NCI-H187 (cell line): ENCODE results near the gene KRTAP5-10.
"Not testable (repeated sequence)": the region's sequence is repeated elsewhere in the genome, so short reads cannot be mapped to it uniquely, and the experiment has no call there.

Experiments used
- DNase-seq, 2 experiments: peaks; one replicate each; lab custom pipeline; 2025; lab: John Stamatoyannopoulos, UW

Gene KRTAP5-10

DNA sequence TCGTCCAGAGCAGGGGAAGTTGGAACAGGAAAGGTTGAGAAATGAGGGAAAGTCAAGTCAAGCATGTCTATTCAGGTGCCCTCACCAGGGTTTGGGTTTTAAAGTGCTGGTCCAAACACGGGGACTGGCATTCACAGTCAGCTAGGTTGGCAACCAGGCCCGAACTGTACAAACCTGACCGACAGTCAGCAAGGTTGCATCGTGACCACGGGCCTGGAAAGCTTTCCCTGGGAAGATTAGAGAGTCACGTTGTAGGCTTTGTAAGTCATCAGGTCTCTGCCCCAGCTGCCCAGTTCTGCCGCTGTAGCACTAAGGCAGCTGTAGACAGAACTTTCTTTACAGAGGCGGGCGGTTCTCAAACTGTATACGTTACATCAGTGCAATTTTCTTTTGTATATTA, 7.4 kb downstream of the KRTAP5-10 start:
- DNase-seq, result no peak

DNA sequence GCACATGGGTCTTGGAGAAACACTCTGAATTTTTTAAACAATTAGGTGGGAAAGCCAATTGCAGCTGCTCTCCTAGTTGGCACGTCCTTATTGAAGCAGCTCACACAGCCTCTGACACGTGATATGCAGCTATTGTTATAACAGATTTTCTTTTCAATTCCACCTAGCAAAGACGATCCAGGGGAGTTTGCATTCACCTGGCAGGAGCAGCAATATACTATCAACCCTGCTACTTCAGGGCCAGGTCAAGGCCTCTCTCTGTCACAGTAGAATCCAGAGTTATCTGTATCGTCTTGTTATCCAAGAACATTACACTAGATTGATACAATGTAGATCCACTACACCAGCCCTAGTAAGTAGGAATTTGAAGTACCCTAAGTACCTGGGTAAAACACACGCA, 9.1 kb downstream of the KRTAP5-10 start:
- DNase-seq, result no peak

DNA sequence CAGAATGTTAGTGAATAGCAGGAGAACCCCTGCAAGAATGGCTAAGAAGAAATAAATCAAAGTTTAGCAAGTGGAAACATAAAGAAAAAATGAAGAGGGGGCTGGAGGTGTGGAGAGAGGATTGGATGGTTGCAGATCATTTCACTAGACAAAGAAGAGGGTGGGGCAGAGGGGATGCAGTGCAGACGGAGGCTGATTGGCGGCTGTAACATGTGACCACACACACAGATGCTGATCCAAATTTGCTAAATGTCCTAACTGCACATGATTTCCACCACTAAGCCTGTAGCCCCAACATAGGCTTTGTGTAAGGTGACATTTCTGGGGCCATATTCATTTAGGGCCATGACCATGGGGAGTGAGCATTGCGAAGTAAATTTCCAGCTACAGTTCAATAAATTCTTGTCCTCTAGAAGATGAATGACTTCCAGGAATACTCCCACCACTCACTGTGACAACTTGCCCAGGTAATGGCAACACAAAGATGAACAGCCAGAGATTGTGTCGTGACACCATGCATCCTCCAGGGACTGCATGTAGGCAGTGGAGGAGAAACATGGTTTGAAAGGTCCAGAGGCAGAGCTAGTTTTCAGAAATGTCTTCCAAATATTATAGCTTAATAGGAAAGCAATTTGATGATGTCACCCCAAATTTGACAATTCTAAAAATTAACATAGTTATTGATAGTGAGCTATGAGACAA, 10.5 kb downstream of the KRTAP5-10 start:
- DNase-seq, result no peak

DNA sequence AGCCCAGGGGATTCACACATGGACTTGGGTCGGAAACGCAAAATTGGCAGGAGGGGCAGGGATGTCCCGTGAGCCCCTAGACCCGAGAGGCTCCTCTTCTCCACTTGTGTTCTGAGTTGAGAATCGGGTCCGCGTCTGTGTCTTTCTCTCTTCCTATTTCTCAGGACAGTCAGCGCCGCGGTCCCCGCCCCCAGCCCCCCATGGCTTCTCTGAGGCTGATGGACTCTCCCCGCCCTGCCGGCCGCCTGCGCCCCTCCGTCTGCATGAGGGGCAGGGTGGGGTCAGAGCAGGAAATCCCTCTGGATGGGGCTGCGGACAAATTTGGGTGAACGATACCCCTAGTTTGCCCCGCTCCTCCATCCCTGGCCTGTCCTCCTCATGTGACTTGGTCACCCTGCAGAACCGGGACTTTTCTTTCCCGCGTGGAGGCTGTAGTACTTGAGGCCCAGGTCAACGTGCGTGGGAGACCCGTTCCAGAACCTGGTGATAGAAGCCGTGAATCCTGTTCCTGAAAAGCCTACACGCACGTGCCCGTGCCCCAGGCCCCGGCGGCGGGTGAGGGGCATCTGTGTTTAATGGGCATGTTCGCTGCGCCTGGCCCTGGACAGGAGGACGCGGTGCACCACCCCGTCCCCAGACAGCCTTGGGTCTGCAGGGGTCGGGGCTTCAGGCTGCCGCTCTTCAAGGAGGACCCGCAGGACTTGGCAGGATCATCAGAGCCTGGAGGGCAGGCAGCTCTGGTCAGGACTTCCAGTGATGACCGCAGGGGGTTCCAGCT, 11.5 kb downstream of the KRTAP5-10 start:
- not testable (repeated sequence) for DNase-seq

DNA sequence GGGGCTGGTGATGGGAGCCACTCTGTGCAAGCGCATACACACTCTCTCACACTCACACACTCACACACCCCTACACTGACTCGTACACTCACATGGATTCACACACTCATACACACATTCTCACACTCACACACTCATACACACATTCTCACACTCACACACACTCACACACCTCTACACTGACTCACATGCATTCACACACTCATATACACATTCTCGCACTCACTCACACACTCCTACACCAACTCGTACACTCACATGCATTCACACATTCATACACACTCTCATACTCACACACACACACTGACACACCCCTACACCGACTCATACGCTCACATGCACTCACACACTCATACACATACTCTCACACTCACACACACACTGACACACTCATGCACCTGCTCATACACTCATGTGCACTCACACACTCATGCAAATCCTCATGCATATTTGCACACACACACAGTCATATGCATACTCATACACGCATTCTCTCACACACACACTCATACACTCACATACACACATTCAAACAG, 12.2 kb downstream of the KRTAP5-10 start:
- DNase-seq, result no peak

DNA sequence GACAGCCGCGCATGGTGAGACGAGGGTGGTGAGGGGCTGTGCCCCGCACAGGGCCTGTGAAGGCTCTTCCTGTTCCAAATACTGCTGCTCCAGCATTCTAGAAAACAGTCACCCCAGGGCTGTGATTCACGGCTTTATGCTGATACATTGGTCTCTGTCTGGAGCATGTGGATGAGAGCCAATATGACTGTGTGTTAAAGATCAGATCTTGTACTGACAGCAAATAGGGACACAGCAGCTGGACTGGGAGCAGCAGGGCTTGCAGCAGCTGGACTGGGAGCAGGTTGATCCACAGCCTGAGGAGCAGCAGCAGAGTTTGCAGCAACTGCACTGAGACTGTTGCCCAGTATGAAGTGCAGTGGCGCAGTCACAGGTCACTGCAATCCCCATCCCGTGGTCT, 14.2 kb downstream of the KRTAP5-10 start:
- DNase-seq, result not testable (repeated sequence)

DNA sequence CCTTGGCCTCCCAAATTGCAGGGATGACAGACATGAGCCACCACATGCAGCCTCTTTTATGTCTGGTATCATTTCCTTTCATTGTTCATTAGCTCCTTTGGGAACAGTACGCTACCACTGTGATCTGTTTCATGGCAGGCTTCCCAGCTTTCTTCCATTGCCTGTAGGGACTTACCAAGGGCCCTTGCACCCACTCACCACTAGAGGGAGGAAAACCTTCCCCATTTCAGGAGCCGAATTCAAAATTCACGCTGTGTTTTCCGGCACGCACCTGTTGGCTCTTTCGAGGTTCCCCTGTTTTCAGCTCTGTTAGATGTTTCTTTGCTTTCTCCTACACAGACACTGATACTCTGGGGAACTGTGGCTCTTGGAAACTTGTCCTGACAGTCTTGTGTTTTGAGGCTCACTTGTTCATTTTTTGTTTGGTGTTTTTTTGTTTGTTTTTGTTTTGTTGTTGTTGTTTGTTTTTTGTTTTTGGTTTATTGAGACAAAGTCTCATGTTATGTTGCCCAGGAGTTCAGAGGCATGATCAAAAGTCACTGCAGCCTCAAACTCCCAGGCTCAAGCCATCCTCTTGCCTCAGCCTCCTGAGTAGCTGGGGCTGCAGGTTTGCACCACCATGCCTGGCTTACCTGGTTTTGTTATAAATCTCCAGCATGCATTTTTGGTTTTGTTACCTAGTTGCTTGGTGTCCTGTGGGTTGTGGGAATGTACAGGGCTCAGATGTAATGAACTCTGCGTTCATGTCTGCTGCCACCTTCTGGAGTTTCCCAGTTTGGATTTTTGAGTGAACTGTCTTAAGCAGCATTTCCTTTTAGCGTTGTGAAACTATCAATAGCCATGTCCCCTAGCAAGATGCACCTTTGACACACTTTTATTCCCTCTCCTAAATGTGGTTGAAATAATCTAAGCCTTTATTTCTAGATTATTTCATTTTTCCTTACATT, 15.0 kb downstream of the KRTAP5-10 start:
- DNase-seq, result no peak

DNA sequence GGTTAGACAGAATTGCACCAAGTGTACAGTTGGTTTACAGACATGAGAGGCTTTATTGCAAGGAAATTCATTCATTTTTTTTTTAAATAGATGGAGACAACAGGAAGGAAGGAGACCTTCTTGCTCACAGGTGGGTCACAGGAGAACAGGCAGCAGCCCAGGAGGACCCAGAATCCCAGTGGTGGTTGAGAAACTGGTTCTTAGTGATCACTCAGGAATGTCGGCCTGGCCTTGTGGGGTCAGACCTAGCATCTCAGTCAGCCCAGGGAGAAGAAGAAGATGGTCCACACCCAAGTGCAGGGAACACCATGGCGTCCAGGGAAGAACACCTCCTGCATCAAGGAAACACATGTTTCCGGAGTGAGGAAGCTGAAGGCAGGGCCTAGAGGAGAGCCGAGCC, 16.5 kb downstream of the KRTAP5-10 start:
- DNase-seq, result no peak

DNA sequence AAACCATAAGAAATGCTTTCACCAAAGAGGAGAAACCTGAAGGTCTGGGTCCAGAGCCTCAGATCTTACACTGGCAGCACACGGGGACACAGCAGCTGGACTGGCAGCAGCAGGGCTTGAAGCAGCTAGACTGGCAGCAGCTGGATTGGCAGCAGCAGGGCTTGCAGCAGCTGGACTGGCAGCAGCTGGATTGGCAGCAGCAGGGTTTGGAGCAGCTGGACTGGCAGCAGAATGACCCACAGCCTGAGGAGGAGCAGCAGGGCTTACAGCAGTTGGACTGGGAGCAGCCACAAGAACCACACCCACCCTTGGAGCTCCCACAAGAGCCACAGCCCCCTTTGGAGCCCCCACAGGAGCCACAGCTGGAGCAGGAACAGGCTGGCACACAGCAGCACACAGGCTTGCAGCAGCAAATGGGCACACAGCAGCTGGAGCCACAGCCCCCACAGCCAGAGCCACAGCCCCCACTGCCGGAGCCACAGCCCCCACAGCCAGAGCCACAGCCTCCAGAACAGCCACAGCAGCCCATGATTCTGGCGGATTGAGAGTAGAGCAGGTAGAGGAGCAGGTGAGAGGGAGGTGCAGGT, 17.0 kb downstream of the KRTAP5-10 start, which contains the start of gene KRTAP5-11:
Gene KRTAP5-11 (minus strand): TSS at position 567 of the 587 bp plus-strand sequence. CDS start 38 bp downstream, at position 529.
- no peak for DNase-seq

DNA sequence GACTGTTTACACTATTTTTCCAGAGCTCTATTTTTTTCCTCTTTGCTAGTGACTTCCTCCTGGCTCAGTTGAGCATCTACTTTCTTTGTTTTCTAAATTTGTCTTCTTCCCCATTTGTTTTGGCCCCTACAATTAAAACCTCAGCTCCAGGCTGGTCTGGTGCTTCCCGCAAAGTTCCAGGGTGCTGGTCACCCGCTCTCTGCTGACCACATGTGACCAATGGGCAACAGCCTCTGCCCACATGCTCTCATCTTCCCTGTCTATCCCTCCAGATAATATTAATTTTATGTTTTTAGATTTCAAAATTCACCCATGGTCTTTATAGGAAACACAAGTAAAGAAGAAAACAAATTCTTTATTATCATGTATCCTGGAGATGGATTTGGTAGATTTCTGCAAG, 17.6 kb downstream of the KRTAP5-10 start:
- not testable (repeated sequence) for DNase-seq

DNA sequence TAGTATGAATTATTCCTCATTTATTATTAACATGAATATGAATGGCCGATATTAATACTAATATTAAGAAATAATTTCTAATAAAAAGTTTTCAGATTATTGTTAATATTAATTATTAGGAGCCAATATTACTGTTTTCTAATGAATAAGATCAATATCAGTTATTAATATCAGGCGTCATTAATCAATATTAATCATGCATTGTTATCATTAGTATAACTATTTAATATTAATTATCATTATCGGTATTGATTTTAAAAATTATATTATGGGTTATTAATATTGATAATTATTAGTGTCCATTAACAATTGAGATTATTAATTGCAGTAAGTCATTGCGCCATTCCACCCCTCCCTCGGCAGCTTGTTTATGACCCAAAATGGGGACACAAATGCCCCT, 20.3 kb downstream of the KRTAP5-10 start:
- not testable (repeated sequence) for DNase-seq

DNA sequence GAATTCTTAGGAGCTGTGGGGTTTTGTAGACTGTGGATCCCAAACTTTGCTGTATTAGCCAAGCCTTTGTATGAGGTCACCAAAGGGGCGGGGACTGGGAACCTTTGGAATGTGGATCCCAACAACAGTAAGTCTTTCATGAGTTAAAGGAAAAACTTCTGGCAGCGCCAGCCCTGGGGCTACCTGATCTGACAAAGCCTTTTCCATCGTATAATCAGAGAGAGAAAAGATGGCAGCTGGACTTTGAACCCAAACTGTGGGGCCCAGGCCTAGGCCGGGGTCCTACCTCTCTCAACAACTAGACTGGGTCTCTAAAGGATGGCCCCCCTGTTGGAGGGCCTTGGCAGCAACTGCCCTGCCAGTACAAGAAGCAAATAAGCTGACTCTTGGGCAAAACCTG, 23.0 kb downstream of the KRTAP5-10 start:
- DNase-seq, result not testable (repeated sequence)

DNA sequence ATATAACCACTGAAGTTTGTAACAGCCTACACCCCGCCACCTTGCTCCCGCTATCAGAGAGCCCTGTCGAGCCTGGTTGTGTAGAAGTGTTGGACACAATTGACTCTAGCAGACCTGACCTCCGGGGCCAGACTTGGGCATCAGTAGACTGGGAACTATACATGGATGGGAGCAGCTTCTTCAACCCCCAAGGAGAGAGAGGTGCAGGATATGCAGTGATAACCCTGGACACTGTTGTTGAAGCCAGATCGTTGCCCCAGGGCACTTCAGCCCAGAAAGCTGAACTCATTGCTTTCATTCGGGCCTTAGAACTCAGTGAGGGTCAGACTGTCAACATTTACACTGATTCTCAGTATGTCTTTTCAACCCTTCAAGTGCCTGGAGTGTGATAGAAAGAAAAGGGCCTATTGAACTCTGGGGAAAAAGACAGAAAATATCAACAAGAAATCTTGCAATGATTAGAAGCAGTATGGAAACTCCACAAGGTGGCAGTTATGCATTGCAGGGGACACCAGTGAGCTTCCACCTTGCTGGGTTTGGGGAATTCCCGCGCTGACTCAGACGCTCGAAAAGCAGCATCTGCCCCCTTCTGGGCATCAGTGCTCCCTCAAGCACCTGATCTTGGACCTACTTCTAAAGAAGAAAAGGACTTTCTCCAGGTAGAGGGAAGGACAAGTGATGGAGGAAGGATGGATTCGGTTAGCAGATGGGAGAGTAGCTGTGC, 23.6 kb downstream of the KRTAP5-10 start:
- not testable (repeated sequence) for DNase-seq

DNA sequence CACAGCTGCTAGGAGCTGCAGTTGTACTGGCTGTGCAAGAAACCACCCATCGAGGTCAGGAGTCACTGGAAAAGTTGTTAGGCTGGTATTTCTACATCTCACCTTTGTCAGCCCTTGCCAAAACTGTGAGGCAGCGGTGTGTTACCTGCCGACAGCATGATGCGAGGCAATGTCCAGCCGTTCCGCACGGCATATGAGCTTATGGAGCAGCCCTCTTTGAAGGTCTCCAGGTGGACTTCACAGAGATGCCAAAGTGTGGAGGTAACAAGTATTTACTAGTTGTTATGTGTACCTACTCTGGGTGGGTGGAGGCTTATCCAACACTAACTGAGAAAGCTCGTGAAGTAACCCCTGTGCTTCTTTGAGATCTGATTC, 24.2 kb downstream of the KRTAP5-10 start:
- not testable (repeated sequence) for DNase-seq

DNA sequence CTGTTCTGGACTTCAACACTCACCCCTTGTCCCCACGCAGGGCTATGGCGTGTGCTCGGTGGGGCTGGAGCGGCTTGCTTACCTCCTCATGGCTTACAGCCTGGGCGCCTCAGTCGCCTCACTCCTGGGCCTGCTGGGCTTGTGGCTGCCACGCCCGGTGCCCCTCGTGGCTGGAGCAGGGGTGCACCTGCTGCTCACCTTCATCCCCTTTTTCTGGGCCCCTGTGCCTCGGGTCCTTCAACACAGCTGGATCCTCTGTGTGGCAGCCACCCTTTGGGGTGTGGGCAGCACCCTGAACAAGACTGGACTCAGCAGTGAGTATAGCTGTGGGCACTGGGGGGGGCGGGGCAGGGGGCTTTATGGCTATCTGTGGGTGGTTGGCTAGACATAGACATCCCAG, 37.9 kb downstream of the KRTAP5-10 start:
- DNase-seq, result not testable (repeated sequence)

DNA sequence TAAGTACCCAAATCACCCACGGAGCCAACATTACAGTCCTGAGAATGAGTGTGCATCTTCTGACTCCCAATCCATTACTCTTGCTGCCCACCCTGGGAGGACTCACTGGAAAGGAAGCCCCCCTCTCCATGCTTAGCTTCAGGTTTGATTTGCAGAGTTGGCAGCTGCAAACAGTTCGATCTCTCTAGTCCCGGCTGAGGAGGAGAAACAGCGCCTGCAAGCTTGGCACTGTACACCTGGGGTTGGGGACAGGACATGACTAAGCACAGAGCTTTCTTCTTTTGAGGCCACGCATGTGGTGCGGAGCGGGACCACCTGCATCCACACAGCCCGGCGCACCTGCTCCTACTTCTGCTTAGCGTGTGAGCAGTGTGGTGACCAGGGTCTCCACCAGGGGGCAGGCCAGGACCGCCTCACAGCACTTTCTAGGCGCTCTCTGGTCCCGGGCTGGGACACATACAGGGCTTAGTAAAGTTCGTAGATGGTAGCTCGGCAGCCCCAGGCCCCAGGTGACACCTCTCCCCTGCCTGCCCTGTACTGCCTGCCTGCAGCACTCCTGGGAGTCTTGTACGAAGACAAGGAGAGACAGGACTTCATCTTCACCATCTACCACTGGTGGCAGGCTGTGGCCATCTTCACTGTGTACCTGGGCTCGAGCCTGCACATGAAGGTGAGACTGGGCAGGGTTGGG, 39.6 kb downstream of the KRTAP5-10 start:
- DNase-seq, result not testable (repeated sequence)

DNA sequence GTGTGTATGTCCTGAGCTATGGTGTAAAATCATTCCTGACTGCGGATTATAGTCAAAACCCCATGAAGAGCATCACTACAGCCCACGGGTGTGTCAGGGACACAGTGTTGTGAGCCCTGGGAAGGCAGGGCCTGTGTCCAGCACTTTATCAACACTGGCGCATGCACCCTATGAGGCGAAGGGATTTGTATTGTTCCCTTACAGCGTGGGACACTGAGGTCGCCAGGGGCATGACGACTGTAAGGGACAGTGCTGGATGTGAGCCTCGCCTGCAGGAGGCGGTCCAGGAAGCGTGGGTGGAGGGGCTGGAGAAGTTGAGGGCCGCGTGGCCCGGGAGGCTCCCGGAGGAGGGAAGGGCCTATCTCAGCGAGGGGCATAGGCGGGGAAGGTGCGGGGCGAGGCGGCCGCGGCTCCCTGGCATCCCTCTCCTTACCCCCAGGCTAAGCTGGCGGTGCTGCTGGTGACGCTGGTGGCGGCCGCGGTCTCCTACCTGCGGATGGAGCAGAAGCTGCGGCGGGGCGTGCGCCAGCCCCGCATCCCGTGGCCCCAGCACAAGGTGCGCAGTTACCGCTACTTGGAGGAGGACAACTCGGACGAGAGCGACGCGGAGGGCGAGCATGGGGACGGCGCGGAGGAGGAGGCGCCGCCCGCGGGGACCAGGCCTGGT, 41.6 kb downstream of the KRTAP5-10 start:
- DNase-seq, result not testable (repeated sequence)

DNA sequence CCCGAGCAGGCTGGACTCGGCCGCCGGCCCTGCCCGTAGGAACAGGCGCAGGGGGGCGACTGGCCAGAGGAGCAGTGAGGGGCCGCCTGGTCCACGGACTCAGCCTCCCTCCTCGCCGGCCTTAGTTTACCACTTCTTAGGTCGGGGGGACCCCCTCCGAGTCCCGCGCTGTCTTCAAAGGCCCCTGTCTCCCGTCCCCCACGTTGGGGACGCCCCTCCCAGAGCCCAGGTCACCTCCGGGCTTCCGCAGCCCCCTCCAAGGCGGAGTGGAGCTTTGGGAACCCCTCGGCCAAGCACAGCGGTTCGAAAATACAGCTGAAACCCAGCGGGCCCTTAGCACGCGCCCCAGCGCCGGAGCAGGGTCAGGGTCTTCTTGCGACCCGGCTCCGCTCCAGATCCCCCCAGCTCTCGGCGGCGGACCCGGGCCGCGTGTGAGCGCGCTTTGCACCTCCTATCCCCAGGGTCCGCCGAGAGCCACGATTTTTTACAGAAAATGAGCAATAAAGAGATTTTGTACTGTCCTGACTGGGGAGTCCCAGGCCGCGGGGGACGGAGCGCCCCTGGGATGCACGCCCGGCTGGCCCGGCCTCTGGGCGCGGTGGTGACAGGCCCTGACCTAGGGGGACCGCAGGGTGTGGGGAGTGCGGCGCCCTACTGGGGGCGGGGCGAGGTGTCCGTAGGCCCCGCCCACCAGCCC, 42.3 kb downstream of the KRTAP5-10 start:
- DNase-seq, result not testable (repeated sequence)

DNA sequence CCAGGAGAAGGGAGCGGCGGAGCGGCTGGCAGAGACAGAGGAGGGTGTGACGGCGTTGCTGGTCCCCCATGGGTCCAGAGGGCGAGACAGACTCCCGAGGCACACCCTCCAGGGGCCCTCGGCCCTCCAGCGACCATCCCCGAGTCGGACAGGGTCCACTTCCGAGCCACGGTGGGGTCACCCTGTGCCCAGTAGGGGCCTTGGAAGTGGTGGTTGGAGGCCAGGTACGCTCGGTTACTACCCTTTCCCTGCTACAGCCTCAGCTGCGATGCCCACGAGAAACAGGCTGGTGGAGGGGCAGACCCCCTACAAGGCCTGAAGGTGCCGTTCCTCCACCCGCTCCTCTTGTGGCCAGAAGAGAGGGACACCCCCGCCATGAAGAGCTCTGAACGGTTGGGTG, 42.9 kb downstream of the KRTAP5-10 start:
- not testable (repeated sequence) for DNase-seq
